DND-41 (cell line): Measurements from ENCODE around the gene ARPC4.
"Not testable (repeated sequence)": the region's sequence is repeated elsewhere in the genome, so short reads cannot be mapped to it uniquely, and the experiment has no call there.

ENCODE experiments used
- CTCF ChIP-seq: IDR thresholded peaks from 2 replicates; pipeline ENCODE4 v1.5.1; 2012; ENCODE audit warnings: borderline replicate concordance, low read length, moderate library complexity, mild to moderate bottlenecking; ENCODE audit not compliant: poor library complexity, severe bottlenecking; ENCODE audit errors: extremely low read depth
- EZH2 ChIP-seq: IDR thresholded peaks from 3 replicates; pipeline ENCODE4 v1.6.1; 2012; ENCODE audit warnings: borderline replicate concordance, low read depth, mild to moderate bottlenecking, moderate library complexity, low read length, inconsistent platforms; ENCODE audit not compliant: severe bottlenecking

- TF ChIP-seq CTCF, EZH2: not testable (repeated sequence)
These were observed 21.9 kb upstream of the ARPC4 start for GRCh38 chr3:9771007-9771406.
